22Rv1 (cell line): ENCODE results near the gene PCARE.

Experiments
- CTCF ChIP-seq: fragments of 450-650 bp; IDR thresholded peaks from 2 replicates; pipeline ENCODE4 v1.5.1; 2017; ENCODE audit warnings: mild to moderate bottlenecking
- ZFX ChIP-seq: fragments of 450-650 bp; IDR thresholded peaks from 2 replicates; pipeline ENCODE4 v1.6.1; 2017; ENCODE audit warnings: antibody characterized with exemption, borderline replicate concordance

GRCh38 chr2:29064746-29065067 is 9.6 kb downstream of the PCARE start:
- TF ChIP-seq CTCF = no peak
- no peak for TF ChIP-seq ZFX
